Activated CD8-positive, alpha-beta T cell treated with anti-CD3 and anti-CD28 coated beads for 36 hours (primary cell): Measurements from ENCODE around the gene EDEM2. TPM values are rescaled to one million over a fixed set of nuclear protein-coding genes. Genes with fewer than 3 reads are reported as not detected.

Source experiments
- ATAC-seq: fragments of 200-7000 bp; cut with Tn5 transposase; one replicate; pipeline ENCODE4 v1.10.0; 2021; ENCODE audit warnings: mild to moderate bottlenecking, moderate library complexity
- CTCF ChIA-PET: fragments of 350-600 bp; sonication (Branson Sonifier 250); formaldehyde crosslinking; loops from one replicate; lab custom pipeline; 2021; ENCODE audit warnings: antibody characterized with exemption; lab: Charles Lee
- POLR2A ChIA-PET: fragments of 350-600 bp; sonication (Branson Sonifier 250); formaldehyde crosslinking; loops from one replicate; lab custom pipeline; 2021; ENCODE audit warnings: antibody characterized with exemption; lab: Charles Lee
- DNase-seq: peaks from one replicate; pipeline ENCODE4 v3.0.0-alpha.2; 2020
- H3K27ac Mint-ChIP-seq: one replicate; pipeline ENCODE4 v1.8.0; 2021; ENCODE audit warnings: mild to moderate bottlenecking, mixed read lengths
- H3K27me3 Mint-ChIP-seq: one replicate; pipeline ENCODE4 v1.8.0; 2021; ENCODE audit warnings: mixed read lengths
- H3K36me3 Mint-ChIP-seq: one replicate; pipeline ENCODE4 v1.8.0; 2021; ENCODE audit warnings: low read depth, mixed read lengths
- H3K4me1 Mint-ChIP-seq: one replicate; pipeline ENCODE4 v1.8.0; 2021; ENCODE audit warnings: low read depth, mixed read lengths
- H3K4me3 Mint-ChIP-seq: one replicate; pipeline ENCODE4 v1.8.0; 2021; ENCODE audit warnings: mild to moderate bottlenecking, moderate library complexity, mixed read lengths
- H3K9me3 Mint-ChIP-seq: one replicate; pipeline ENCODE4 v1.8.0; 2021; ENCODE audit warnings: mixed read lengths
- intact Hi-C: fragments of 100-400 bp; cut with micrococcal nuclease; formaldehyde crosslinking; loops from one replicate; pipeline ENCODE4 v1.10.0; 2022
- total RNA-seq, 2 experiments: library from RNA; stranded (reverse); gene quantifications; one replicate each; pipeline ENCODE4 v1.2.3, GENCODE V29; 2021
- TF ChIP-seq, protein P1 (sequence below): fragments of 200-600 bp; IDR thresholded peaks from one replicate; pipeline ENCODE4 v1.8.0; 2022; ENCODE audit warnings: antibody characterized with exemption, mild to moderate bottlenecking

Gene EDEM2
- total RNA-seq, 2 experiments from 2014 or later, result 14.4 to 16.0 TPM

DNA sequence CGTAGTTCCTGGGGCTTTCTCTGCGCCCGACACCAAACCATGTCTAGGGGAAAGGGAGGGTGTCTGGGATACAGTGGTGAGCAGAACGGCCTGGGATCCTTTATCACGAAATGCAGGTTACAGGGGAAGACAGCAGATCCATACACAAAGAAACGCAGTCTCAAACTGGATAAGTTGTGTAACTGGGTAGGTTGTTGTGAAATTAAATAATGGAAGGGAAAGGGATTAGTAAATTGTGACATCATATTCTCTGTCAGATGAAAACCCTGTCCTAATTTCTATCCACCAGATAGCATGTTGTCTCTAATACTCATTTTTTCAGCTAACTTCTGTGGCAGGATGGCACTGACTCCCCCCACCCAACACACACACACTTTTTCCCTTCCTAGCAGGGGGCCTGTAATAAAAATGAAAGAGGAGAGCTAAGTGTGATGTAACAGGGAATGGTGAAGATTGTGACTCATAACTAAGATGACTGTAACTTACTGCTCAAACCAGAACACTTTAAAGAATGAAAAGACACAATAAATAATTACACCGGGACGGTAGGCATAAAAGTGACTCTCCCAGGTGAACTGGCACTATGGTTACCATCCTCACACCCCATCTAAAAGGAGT is 53.8 kb downstream of the EDEM2 start:
- Mint-ChIP-seq H3K4me3 (peak overlapping the region; percentile 84), H3K27me3 (no peaks in the 10 kb centered on the region), H3K4me1 (peaks cover 43% of the 10 kb centered on the region), H3K9me3 (no peaks in the 10 kb centered on the region), H3K36me3 (peaks cover 15% of the 10 kb centered on the region), H3K27ac (peak overlapping the region; percentile 99)
- POLR2A ChIA-PET, result interaction anchor here (1.2 to 3.0 kb wide), 2 partner anchors 44 to 54 kb away, joined by 8 to 11 read pairs; partner anchors contain the start of gene EDEM2
- DNase-seq, result peak; percentile 55
- CTCF ChIA-PET, result interaction anchor here (0.6 to 1.6 kb wide), 4 partner anchors 32 to 268 kb away, joined by 3 to 4 read pairs (median 4); partner anchors contain the start of gene NCOA6
- TF ChIP-seq, protein P1, sequence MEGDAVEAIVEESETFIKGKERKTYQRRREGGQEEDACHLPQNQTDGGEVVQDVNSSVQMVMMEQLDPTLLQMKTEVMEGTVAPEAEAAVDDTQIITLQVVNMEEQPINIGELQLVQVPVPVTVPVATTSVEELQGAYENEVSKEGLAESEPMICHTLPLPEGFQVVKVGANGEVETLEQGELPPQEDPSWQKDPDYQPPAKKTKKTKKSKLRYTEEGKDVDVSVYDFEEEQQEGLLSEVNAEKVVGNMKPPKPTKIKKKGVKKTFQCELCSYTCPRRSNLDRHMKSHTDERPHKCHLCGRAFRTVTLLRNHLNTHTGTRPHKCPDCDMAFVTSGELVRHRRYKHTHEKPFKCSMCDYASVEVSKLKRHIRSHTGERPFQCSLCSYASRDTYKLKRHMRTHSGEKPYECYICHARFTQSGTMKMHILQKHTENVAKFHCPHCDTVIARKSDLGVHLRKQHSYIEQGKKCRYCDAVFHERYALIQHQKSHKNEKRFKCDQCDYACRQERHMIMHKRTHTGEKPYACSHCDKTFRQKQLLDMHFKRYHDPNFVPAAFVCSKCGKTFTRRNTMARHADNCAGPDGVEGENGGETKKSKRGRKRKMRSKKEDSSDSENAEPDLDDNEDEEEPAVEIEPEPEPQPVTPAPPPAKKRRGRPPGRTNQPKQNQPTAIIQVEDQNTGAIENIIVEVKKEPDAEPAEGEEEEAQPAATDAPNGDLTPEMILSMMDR, result no peak
- intact Hi-C loops, result loop anchor here (10.0 kb wide), 1 partner anchor 51 kb away; the partner anchor contains the start of gene EDEM2
- ATAC-seq, result peak; percentile 28

DNA sequence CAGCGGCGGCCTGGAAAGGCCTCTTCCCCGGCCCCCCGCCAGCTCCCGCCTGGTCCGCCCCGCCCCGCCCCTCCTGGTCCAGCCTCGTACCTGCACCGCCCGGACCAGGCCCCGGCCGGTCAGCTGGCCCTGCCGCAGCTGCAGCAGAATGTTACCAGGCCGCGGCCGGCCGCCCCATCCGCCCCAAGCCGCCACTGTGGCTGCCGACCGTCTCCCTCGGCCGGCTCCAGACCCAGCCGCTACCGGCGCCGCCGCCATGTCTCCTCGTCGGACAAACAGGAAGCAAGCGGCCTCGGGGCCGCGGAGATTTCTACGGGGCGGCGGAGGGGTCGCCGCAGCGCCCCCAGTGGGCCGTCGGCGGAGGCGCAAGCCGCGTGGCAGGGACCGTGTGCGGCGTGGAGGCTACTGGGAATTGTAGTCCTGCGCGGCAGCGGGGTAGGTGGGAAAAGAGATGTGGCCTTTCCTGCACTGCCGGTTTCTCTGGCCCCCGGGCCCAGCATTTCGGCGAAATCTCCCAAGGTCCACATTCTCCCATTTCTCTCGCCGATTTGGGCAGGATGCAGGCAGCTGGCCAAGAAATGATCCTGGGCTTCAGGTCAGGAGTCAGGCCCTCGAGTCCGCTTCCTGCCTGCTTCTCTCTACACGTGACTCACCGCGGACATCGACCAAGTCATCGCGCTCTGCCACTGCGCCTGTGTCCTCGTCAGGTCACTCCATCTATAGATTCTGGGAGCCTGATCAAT is 54.4 kb downstream of the EDEM2 start, which contains the start of gene TRPC4AP:
Gene TRPC4AP (minus strand): TSS at position 284 of the 743 bp plus-strand sequence. CDS start 26 bp downstream, at position 258.
- DNase-seq (peak; percentile 90), ATAC-seq (peak; percentile 94)
- no peaks in the 10 kb centered on the region for H3K9me3 Mint-ChIP-seq
- peak within 1 kb of the TSS; percentile 99 for H3K27ac Mint-ChIP-seq
- CTCF ChIA-PET, result interaction anchor here (0.8 to 1.6 kb wide), 4 partner anchors 24 to 268 kb away, joined by 3 to 4 read pairs (median 4); partner anchors contain the start of gene NCOA6
- TF ChIP-seq, protein P1, result peak; percentile 90
- H3K4me3 Mint-ChIP-seq, result peak within 1 kb of the TSS; percentile 84
- intact Hi-C loops, result loop anchor here (10.0 kb wide), 1 partner anchor 52 kb away; the partner anchor contains the start of gene EDEM2
- H3K4me1 Mint-ChIP-seq, result peaks cover 50% of the 10 kb centered on the region
- POLR2A ChIA-PET, result interaction anchor here (1.2 to 3.0 kb wide), 3 partner anchors 9 to 54 kb away, joined by 4 to 11 read pairs (median 8); partner anchors contain the start of gene EDEM2
- H3K36me3 Mint-ChIP-seq, result peaks cover 18% of the 10 kb centered on the region
- H3K27me3 Mint-ChIP-seq, result no peaks in the 10 kb centered on the region

DNA sequence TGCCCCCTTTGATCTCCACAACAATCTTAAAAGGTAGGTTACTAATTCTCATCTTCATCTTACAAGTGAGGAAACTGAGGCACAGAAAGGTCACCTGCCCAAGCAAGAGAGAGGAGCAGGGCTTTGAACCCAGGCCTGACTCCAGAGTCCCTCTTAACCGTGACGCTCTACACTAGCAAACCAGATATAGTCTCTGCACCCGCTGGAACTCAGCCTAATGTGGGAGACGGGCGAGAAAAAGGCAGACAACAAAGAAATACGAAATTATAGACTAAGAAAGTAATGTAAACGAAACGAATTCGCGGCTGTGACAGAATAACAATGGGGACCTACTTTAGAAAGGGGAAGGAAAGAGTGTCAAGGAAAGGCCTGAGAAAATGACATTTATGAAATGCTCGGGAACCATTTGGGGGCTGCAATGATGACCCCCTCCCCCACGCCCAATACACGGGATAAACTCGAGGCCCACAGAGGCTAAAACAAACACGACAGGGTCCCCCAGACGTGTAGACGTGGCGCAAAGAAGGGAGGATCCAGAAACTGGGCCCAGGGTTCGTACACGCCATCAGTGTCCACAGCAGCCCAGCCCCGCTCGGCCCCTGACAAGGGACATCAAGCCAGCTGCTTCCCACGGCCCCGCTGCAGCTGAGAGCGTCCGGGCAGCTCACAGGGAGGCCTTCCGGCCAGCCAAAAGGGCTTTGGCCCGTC is 55.2 kb downstream of the EDEM2 start:
- Mint-ChIP-seq H3K4me1 (peaks cover 54% of the 10 kb centered on the region), H3K4me3 (peak overlapping the region; percentile 84), H3K27ac (peak overlapping the region; percentile 87), H3K36me3 (peaks cover 23% of the 10 kb centered on the region), H3K9me3 (no peaks in the 10 kb centered on the region), H3K27me3 (no peaks in the 10 kb centered on the region)
- ATAC-seq (peak; percentile 5), DNase-seq (peak; percentile 17)
- TF ChIP-seq, protein P1, result no peak
- intact Hi-C loops, result loop anchor here (10.0 kb wide), 1 partner anchor 53 kb away; the partner anchor contains the start of gene EDEM2
- ChIA-PET CTCF (interaction anchor here (0.8 to 1.3 kb wide), 2 partner anchors 23 to 217 kb away, joined by 3 to 4 read pairs; no protein-coding TSS in a partner anchor), POLR2A (interaction anchor here (1.3 to 3.0 kb wide), 2 partner anchors 9 to 42 kb away, joined by 4 to 11 read pairs; no protein-coding TSS in a partner anchor)

DNA sequence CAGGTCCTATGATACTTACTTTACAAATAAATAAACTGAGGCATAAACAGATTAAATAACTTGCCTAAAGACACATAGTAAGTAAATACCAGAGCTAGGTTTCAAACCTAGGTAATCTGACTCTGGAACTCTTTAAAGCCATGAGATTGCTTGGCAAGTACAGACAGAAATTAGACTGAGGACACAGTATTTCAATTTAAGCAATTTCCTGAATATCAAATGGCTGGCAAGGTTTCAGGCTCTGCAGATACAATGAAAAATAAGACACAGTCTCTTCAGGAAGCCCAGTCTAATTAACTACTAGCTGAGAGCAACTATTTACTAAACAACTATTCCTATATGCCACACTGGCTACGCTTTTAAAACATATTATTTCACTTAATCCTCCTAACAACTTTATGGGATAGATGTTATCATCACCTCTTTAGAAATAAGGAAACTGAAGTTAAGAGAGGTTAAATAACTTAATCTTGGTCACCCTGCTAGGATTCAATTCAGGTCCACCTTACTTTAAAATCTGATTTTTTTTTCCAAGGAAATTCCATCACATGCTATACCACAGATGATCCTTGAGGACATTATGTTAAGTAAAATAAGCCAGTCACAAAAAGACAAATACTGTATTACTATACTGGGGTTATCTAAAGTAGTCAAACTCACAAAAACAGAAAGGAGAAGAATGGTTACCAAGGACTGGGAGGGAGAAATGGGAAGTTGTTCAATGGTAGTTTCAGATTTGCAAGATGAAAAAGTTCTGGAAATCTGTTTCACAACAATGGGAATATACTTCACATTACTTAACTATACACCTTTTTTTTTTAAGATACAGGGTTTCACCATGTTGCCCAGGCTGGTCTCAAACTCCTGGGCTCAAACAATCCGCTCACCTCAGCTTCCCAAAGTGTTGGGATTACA is 58.6 kb downstream of the EDEM2 start:
- CTCF ChIA-PET, result interaction anchor here (0.6 to 1.6 kb wide), 2 partner anchors 8 to 33 kb away, joined by 3 to 6 read pairs; no protein-coding TSS in a partner anchor
- Mint-ChIP-seq H3K4me3 (no peak overlapping the region), H3K9me3 (no peaks in the 10 kb centered on the region), H3K27ac (peak overlapping the region; percentile 0), H3K36me3 (peaks cover 23% of the 10 kb centered on the region), H3K27me3 (no peaks in the 10 kb centered on the region), H3K4me1 (peaks cover 51% of the 10 kb centered on the region)
- no peak for ATAC-seq
- intact Hi-C loops, result no loop called here
- TF ChIP-seq, protein P1, result no peak
- POLR2A ChIA-PET, result interaction anchor here (1.2 kb wide), 1 partner anchor 34 kb away, joined by 3 read pairs; no protein-coding TSS in a partner anchor
- no peak for DNase-seq
